ENCODE measurements around the gene RALGAPA1. TPM values are rescaled to one million over a fixed set of nuclear protein-coding genes. Genes with fewer than 3 reads are reported as not detected.

RALGAPA1 gene
- total and polyA plus RNA-seq, 2 of the 13 experiments (the other 11 are each of a cell fraction or from before 2014, with no cell fraction given), result 65.0 to 89.2 TPM

DNA sequence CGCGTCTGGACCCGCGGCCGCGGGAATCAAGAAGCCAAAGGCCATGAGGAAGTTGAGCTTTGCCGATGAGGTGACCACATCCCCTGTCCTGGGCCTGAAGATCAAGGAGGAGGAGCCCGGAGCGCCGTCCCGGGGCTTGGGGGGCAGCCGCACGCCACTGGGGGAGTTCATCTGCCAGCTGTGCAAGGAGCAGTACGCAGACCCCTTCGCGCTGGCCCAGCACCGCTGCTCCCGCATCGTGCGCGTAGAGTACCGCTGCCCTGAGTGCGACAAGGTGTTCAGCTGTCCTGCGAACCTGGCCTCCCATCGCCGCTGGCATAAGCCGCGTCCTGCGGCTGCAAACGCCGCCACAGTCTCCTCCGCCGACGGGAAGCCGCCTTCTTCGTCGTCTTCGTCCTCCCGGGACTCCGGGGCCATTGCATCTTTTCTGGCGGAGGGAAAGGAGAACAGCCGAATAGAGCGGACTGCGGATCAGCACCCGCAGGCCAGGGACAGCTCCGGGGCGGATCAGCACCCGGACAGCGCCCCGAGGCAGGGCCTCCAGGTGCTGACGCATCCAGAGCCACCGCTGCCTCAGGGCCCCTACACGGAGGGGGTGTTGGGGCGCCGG is 274.1 kb downstream of the RALGAPA1 start (continued):
- no peak for TF ChIP-seq KDM5A (IDR thresholded peaks at IDR 0.05; ENCODE audit: borderline replicate concordance, low read length)
- peak; percentile 100 for TF ChIP-seq ZNF619 (CRISPR knock-in tag; IDR thresholded peaks at IDR 0.05)
- peak; percentile 99; the same call in 1 of the 2 replicates for TF ChIP-seq CENPX (CRISPR knock-in tag; IDR thresholded peaks at IDR 0.05)
- TF ChIP-seq, protein P1, sequence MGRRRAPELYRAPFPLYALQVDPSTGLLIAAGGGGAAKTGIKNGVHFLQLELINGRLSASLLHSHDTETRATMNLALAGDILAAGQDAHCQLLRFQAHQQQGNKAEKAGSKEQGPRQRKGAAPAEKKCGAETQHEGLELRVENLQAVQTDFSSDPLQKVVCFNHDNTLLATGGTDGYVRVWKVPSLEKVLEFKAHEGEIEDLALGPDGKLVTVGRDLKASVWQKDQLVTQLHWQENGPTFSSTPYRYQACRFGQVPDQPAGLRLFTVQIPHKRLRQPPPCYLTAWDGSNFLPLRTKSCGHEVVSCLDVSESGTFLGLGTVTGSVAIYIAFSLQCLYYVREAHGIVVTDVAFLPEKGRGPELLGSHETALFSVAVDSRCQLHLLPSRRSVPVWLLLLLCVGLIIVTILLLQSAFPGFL (CRISPR knock-in tag; IDR thresholded peaks at IDR 0.05), result peak; percentile 100
- TF ChIP-seq, protein P2, sequence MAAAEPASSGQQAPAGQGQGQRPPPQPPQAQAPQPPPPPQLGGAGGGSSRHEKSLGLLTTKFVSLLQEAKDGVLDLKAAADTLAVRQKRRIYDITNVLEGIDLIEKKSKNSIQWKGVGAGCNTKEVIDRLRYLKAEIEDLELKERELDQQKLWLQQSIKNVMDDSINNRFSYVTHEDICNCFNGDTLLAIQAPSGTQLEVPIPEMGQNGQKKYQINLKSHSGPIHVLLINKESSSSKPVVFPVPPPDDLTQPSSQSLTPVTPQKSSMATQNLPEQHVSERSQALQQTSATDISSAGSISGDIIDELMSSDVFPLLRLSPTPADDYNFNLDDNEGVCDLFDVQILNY (CRISPR knock-in tag; conservative IDR thresholded peaks at IDR 0.05), result peak; percentile 100
- TF ChIP-seq SALL2 (CRISPR knock-in tag; IDR thresholded peaks at IDR 0.05), result peak; percentile 100
- TF ChIP-seq ZNF317 (CRISPR knock-in tag; IDR thresholded peaks at IDR 0.05), result peak; percentile 99
- TF ChIP-seq, protein P3, sequence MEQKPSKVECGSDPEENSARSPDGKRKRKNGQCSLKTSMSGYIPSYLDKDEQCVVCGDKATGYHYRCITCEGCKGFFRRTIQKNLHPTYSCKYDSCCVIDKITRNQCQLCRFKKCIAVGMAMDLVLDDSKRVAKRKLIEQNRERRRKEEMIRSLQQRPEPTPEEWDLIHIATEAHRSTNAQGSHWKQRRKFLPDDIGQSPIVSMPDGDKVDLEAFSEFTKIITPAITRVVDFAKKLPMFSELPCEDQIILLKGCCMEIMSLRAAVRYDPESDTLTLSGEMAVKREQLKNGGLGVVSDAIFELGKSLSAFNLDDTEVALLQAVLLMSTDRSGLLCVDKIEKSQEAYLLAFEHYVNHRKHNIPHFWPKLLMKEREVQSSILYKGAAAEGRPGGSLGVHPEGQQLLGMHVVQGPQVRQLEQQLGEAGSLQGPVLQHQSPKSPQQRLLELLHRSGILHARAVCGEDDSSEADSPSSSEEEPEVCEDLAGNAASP (CRISPR knock-in tag; IDR thresholded peaks at IDR 0.05; ENCODE audit: borderline replicate concordance), result peak; percentile 100
- TF ChIP-seq ZNF567 (CRISPR knock-in tag; IDR thresholded peaks at IDR 0.05; ENCODE audit: borderline replicate concordance), result peak; percentile 100
- TF ChIP-seq SNAPC2 (CRISPR knock-in tag; IDR thresholded peaks at IDR 0.05), result peak; percentile 99
- peak; percentile 100 for TF ChIP-seq ZNF747 (CRISPR knock-in tag; IDR thresholded peaks at IDR 0.05; ENCODE audit: borderline replicate concordance)
- TF ChIP-seq, protein P4, sequence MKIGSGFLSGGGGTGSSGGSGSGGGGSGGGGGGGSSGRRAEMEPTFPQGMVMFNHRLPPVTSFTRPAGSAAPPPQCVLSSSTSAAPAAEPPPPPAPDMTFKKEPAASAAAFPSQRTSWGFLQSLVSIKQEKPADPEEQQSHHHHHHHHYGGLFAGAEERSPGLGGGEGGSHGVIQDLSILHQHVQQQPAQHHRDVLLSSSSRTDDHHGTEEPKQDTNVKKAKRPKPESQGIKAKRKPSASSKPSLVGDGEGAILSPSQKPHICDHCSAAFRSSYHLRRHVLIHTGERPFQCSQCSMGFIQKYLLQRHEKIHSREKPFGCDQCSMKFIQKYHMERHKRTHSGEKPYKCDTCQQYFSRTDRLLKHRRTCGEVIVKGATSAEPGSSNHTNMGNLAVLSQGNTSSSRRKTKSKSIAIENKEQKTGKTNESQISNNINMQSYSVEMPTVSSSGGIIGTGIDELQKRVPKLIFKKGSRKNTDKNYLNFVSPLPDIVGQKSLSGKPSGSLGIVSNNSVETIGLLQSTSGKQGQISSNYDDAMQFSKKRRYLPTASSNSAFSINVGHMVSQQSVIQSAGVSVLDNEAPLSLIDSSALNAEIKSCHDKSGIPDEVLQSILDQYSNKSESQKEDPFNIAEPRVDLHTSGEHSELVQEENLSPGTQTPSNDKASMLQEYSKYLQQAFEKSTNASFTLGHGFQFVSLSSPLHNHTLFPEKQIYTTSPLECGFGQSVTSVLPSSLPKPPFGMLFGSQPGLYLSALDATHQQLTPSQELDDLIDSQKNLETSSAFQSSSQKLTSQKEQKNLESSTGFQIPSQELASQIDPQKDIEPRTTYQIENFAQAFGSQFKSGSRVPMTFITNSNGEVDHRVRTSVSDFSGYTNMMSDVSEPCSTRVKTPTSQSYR (CRISPR knock-in tag; IDR thresholded peaks at IDR 0.05; ENCODE audit: borderline replicate concordance), result peak; percentile 100
- TF ChIP-seq, protein P5, sequence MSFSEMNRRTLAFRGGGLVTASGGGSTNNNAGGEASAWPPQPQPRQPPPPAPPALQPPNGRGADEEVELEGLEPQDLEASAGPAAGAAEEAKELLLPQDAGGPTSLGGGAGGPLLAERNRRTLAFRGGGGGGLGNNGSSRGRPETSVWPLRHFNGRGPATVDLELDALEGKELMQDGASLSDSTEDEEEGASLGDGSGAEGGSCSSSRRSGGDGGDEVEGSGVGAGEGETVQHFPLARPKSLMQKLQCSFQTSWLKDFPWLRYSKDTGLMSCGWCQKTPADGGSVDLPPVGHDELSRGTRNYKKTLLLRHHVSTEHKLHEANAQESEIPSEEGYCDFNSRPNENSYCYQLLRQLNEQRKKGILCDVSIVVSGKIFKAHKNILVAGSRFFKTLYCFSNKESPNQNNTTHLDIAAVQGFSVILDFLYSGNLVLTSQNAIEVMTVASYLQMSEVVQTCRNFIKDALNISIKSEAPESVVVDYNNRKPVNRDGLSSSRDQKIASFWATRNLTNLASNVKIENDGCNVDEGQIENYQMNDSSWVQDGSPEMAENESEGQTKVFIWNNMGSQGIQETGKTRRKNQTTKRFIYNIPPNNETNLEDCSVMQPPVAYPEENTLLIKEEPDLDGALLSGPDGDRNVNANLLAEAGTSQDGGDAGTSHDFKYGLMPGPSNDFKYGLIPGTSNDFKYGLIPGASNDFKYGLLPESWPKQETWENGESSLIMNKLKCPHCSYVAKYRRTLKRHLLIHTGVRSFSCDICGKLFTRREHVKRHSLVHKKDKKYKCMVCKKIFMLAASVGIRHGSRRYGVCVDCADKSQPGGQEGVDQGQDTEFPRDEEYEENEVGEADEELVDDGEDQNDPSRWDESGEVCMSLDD (CRISPR knock-in tag; IDR thresholded peaks at IDR 0.05; ENCODE audit: borderline replicate concordance), result peak; percentile 100
- TF ChIP-seq BORCS8-MEF2B (CRISPR knock-in tag; IDR thresholded peaks at IDR 0.05), result peak; percentile 100
- TF ChIP-seq ZNF225 (CRISPR knock-in tag; IDR thresholded peaks at IDR 0.05), result peak; percentile 100
- no peak for TF ChIP-seq SMARCC2 (IDR thresholded peaks at IDR 0.05)
